Sciatic nerve (tissue), 2 donors: Measurements from ENCODE around the gene NUPR1. TPM values are rescaled to one million over a fixed set of nuclear protein-coding genes. Genes with fewer than 3 reads are reported as not detected.
"Not testable (repeated sequence)": the region's sequence is repeated elsewhere in the genome, so short reads cannot be mapped to it uniquely, and the experiment has no call there.

Source experiments
- ATAC-seq: fragments of 200-7000 bp; cut with Tn5 transposase; one replicate; pipeline ENCODE4 v1.9.1; 2020; ENCODE audit warnings: mild to moderate bottlenecking, moderate library complexity
- DNase-seq: peaks from one replicate; pipeline ENCODE4 v3.0.0-alpha.2; 2020; ENCODE audit warnings: low spot score
- intact Hi-C: fragments of 100-400 bp; cut with DNase I; formaldehyde crosslinking; loops from one replicate; pipeline ENCODE4 v1.14.2; 2022
- total RNA-seq: library from RNA; stranded (reverse); fragmentation: NEBNext Ultra II Directional; extraction: Animal tissue kit (Norgen Biotek cat#: 25700); gene quantifications from one replicate; pipeline ENCODE4 v1.2.1, GENCODE V29; 2021
- donor health status: DM: no; HTN: no; CAD: no.
- donor health status: DM: no; HTN: no; CAD: no.

Gene NUPR1
- total RNA-seq, 1 donor from 2014 or later = 99.3 TPM

GRCh38 chr16:28558456-28558855, 19.7 kb upstream of the NUPR1 start:
- ATAC-seq (no peak), DNase-seq (no peak)
- intact Hi-C loops = loop anchor here (5.0 kb wide), 1 partner anchor 1144 kb away; no protein-coding TSS in a partner anchor

GRCh38 chr16:28556914-28557320, 18.1 kb upstream of the NUPR1 start:
- no peak for ATAC-seq
- no peak for DNase-seq
- intact Hi-C loops = loop anchor here (5.0 kb wide), 1 partner anchor 1145 kb away; no protein-coding TSS in a partner anchor

GRCh38 chr16:28555561-28555960, 16.8 kb upstream of the NUPR1 start:
- ATAC-seq = no peak
- intact Hi-C loops = loop anchor here (5.0 kb wide), 1 partner anchor 1147 kb away; no protein-coding TSS in a partner anchor
- DNase-seq = no peak

- intact Hi-C loops = loop anchor here (5.0 kb wide), 2 partner anchors 347 to 1147 kb away; no protein-coding TSS in a partner anchor
- ATAC-seq = no peak
Observed at GRCh38 chr16:28554634-28555423, 16.1 kb upstream of the NUPR1 start.

GRCh38 chr16:28553776-28554633, 15.2 kb upstream of the NUPR1 start, which contains the start of gene SGF29:
Gene SGF29 (plus strand): TSS chr16:28553920. CDS start chr16:28581070, 27,150 bp downstream.
- intact Hi-C loops = loop anchor here (5.0 kb wide), 1 partner anchor 348 kb away; no protein-coding TSS in a partner anchor
- peak; percentile 97 for DNase-seq

More at GRCh38 chr16:28554634-28555423, 16.1 kb upstream of the NUPR1 start:
- no peak for DNase-seq

GRCh38 chr16:28549301-28549899, 10.6 kb upstream of the NUPR1 start:
- DNase-seq (no peak), ATAC-seq (no peak)
- intact Hi-C loops = no loop called here

More at GRCh38 chr16:28553776-28554633, 15.2 kb upstream of the NUPR1 start, which contains the start of gene SGF29:
- ATAC-seq = peak; percentile 97

GRCh38 chr16:28548306-28548802, 9.6 kb upstream of the NUPR1 start:
- DNase-seq (no peak), ATAC-seq (no peak)
- intact Hi-C loops = no loop called here

GRCh38 chr16:28546626-28547025, 7.9 kb upstream of the NUPR1 start:
- ATAC-seq (no peak), DNase-seq (no peak)
- intact Hi-C loops = no loop called here

GRCh38 chr16:28545964-28546363, 7.2 kb upstream of the NUPR1 start:
- intact Hi-C loops, DNase-seq, ATAC-seq: not testable (repeated sequence)

GRCh38 chr16:28544998-28545397, 6.2 kb upstream of the NUPR1 start:
- no peak for ATAC-seq
- intact Hi-C loops = no loop called here
- DNase-seq = no peak

- DNase-seq (no peak), ATAC-seq (no peak)
- intact Hi-C loops = no loop called here
Observed at GRCh38 chr16:28543072-28543471, 4.3 kb upstream of the NUPR1 start.

GRCh38 chr16:28542646-28543045, 3.9 kb upstream of the NUPR1 start:
- ATAC-seq (no peak), DNase-seq (no peak)
- intact Hi-C loops = no loop called here

GRCh38 chr16:28540346-28540745, 1.6 kb upstream of the NUPR1 start:
- DNase-seq = no peak
- intact Hi-C loops = no loop called here
- no peak for ATAC-seq

GRCh38 chr16:28537964-28538732, 626 bp downstream of the NUPR1 start:
- no peak for DNase-seq
- intact Hi-C loops = no loop called here
- ATAC-seq = peak; percentile 0

- intact Hi-C loops = no loop called here
- ATAC-seq = no peak
- DNase-seq = no peak
Observed at GRCh38 chr16:28537076-28537475, 1.7 kb downstream of the NUPR1 start.

GRCh38 chr16:28534542-28535373, 4.0 kb downstream of the NUPR1 start:
- DNase-seq (peak; percentile 68), ATAC-seq (peak; percentile 13)
- intact Hi-C loops = no loop called here

GRCh38 chr16:28532940-28533647, 5.7 kb downstream of the NUPR1 start:
- ATAC-seq = no peak
- DNase-seq = no peak
- intact Hi-C loops = no loop called here
